ENCODE results near the gene MTMR12.

Gene MTMR12, protein sequence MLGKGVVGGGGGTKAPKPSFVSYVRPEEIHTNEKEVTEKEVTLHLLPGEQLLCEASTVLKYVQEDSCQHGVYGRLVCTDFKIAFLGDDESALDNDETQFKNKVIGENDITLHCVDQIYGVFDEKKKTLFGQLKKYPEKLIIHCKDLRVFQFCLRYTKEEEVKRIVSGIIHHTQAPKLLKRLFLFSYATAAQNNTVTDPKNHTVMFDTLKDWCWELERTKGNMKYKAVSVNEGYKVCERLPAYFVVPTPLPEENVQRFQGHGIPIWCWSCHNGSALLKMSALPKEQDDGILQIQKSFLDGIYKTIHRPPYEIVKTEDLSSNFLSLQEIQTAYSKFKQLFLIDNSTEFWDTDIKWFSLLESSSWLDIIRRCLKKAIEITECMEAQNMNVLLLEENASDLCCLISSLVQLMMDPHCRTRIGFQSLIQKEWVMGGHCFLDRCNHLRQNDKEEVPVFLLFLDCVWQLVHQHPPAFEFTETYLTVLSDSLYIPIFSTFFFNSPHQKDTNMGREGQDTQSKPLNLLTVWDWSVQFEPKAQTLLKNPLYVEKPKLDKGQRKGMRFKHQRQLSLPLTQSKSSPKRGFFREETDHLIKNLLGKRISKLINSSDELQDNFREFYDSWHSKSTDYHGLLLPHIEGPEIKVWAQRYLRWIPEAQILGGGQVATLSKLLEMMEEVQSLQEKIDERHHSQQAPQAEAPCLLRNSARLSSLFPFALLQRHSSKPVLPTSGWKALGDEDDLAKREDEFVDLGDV

DNA sequence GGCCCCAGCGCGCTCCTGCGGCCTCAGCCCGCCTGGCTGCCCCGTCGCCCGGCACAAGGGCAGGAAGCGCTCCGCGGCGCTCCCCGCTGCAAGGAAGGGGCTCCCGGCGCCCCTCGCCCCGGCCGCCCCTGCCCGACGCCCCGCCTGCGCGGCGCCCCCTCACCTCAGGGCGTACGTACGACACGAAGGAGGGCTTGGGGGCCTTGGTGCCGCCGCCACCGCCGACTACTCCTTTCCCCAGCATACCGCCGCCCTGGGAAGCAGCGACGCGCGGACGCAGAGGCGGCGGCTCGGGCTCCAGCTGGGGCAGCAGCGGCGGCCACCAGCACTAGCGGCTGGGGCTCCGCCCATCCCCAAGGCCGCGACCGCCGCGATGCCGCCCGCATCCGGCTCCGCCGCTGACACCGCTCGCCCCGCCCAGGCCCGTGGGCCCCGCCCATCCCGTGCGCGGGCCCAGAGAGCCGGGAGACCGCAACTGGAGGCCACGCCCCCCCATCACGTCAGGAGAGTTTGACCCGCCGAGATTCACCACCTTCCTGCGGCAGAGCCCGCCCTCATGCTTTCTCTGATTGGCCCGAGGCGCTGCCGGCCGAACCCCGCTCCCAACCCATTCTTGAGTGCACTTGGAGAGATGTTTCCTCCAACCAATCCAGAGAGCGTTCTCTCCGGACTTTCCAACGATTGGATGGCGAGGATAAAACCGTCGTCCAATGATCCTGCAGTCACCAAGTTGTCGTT is at the start of gene MTMR12:
TSS of gene MTMR12 (minus strand) at position 345 of the 738 bp plus-strand sequence. CDS start at position 244, 101 bp downstream.
- DNase-seq (ENCODE audit: low spot score), result peak; percentile 98

DNA sequence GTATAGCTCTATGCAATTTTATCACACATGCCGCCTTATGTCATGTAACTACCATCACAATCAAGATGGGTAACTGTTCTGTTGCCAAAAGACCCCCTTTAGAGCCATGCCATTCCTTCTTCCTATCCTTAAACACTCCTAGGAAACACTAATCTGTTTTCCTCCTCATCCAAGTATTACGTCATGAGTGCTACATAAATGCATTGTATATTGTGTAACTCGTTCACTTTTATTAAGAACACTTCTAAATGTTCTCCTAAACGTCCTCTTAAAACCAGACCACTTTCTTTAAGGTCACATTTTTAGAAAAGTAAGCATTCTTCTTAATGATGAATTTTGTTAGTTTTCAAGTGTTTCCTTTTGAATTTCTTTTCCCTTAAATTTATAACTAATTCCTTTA is 49.8 kb upstream of the MTMR12 start:
- DNase-seq (ENCODE audit: low spot score), result no peak

DNA sequence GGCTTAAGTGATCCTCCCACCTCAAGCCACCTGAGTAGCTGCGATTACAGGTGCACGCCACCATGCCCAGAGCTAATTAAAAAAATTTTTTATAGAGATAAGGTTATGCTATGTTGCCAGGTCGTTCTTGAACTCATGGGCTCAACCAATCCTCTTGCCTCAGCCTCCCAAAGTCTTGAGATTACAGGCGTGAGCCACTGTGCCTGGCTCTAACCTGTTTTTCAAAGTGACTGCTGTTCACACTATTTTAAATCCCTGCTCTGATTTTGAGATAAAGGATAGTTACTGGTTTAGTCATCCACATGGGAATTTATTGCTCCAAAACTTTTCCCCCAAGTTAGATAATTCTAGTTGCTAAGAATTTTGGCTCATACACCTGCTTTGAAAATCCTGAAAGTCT is 48.2 kb upstream of the MTMR12 start:
- DNase-seq (ENCODE audit: low spot score), result no peak

DNA sequence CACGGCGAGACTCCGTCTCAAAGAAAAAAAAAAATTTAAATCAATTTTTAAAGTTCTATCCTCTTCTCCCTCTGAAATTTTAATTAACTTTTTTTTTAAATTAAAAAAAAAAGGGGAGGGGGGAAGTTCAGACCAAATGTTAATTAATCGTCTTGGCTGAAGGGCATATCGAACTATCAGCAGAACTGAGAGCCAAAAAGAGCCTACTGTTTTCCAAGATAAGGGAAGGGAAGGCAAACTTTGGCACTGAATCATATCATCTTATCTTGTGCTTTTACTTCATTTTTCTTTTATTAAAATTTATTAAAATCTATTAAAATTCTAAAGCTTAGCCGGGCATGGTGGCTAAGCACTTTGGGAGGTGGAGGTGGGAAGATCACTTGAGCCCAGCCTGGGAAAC is 45.9 kb upstream of the MTMR12 start:
- no peak for DNase-seq (ENCODE audit: low spot score)

DNA sequence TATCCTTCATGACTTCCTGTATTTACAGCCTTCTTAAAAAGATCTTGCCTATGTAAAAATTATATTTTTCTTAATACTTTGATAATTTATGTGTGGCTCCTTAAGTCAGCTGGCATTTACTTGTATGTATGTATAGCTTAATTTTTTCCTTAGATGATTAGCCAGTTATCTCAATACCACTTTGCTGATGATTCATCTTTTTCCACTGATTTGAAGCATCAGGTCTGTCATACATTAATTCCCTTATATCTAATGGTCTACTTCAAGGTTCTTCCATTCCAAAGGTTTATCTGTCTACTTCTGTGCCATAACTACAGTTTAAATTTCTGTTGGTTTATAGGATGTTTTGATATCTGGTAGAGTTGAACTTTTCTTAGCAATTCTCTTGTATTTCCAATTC is 44.9 kb upstream of the MTMR12 start:
- DNase-seq (ENCODE audit: low spot score), result no peak

DNA sequence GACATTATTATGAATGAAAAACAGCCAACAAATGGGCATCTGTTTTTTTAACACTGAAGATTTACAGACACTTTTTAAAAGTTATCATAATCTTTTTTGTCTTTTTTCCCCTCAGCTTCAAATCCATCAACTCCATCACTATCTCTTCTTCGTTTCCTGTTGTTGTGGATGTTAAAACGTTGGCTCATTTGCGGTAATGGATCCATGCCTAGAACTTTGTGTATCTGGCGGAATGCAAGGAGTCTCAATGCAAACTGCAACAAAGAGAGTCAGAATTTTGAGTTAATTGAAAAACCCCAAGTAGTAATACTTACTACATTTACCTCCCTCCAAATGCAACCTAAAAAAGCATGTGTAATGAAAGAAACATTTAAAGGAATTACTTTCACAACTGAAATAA is 42.9 kb upstream of the MTMR12 start:
- no peak for DNase-seq (ENCODE audit: low spot score)

DNA sequence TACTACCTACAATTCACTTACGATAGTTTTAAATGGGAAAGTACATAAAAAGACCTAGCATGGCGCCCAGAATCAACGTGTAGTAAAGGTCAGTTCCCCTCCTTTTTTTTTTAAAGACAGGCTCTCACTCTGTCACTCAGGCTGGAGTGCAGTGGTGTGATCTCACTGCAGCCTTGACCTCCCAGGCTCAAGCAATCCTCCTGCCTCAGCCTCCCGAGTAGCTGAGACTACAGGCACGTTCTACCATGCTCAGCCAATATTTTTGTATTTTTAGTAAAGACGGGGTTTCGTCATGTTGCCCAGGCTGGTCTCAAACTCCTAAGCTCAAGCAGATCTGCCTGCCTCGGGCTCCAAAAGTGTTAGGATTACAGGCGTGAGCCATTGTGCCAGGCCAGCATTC is 40.7 kb upstream of the MTMR12 start:
- DNase-seq (ENCODE audit: low spot score), result no peak

DNA sequence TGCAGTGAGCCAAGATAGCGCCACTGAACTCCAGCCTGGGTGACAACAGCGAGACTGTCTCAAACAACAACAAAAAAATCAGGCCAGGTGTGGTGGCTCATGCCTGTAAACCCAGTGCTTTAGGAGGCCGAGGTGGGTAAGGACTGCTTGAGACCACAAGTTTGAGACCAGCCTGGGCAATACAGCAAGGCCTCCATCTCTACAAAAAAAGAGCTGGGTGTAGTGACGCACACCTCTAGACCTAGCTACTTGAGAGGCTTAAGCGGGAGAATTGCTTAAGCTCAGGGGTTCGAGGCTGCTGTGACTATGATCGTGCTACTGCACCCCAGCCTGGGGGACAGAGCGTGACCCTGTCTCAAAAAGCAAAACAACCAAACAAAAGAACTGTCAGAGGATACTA is 39.9 kb upstream of the MTMR12 start:
- DNase-seq (ENCODE audit: low spot score), result no peak

DNA sequence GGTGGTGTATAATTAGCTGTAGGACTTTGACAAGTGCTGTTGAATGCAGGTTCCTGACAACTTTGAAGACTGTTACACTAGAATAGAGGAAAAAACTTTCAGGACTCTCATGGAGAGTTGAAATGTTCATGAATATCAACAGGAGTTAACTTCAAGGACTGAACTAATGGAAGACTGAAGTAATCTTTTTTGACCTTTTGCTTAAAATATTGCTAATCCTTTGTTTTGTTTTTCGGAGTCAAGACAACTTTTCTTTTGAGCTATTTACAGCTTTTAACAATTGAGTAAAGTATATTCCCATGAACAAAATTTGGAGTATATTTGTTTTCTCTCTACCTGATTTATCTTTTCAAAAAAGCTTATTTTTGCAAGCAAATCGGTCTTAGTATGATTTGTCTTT is 34.1 kb upstream of the MTMR12 start:
- DNase-seq (ENCODE audit: low spot score), result no peak

DNA sequence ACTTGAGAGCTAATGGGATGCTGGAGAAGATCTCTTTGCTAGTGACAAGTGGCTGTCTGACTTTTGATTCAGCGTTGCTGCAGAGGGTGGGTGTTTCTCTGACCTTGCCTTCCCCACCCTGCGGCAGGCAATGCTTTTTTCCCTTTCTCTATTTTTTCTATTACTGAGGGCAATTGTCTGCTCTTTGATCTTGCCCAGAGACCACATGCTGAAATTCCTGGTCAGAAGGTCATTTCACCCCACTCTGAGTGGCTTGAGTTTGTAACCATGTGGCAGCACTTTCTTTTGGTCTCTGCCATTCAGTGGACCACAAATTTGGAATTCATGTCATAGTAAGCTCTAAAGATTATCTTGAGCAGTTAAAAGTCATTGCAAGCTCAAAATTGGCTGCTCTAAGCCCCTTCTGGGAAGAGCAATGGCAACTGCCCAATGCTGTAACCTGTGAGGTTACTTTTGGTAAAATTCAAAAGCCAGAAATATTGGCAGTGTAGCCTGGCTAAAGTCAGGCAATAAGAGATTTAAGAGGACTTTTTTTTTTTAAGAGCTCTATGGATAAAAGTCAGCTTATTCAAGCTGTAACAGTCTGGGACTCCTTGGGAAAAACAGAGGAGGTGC is 30.4 kb upstream of the MTMR12 start:
- no peak for DNase-seq (ENCODE audit: low spot score)

DNA sequence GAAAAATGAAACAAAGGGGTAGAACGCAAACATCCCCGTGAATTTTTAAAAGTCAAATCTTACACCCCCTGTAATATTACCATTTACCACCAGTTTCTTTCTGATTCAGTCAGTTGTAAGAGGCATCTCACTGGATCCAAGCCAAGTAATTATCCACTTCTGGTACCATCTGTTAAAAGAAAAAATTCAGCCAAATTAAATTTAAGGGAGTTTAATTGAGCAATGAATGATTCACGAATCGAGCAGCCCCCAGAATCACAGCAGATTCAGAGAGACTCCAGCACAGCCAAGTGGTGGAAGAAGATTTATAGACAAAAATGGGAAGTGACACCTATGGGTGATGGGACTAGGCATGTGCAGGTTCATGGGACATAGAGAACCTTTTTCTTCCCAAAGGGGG is 29.9 kb upstream of the MTMR12 start:
- DNase-seq (ENCODE audit: low spot score), result no peak

DNA sequence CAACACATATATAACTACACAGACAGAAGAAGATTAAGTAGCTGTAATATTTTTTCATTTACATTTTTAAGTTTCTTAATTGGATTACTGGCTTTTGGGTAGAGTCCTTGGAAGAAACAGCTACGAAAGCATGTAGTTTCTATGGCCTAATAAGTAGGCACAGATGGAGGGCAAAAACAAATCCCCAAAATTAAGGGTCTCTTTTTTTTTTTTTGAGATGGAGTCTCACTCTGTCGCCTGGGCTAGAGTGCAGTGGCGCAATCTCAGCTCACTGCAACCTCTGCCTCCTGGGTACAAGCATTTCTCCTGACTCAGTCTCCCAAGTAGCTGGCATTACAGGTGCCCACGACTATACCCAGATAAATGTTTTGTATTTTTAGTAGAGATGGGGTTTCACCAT is 27.1 kb upstream of the MTMR12 start:
- DNase-seq (ENCODE audit: low spot score), result no peak

DNA sequence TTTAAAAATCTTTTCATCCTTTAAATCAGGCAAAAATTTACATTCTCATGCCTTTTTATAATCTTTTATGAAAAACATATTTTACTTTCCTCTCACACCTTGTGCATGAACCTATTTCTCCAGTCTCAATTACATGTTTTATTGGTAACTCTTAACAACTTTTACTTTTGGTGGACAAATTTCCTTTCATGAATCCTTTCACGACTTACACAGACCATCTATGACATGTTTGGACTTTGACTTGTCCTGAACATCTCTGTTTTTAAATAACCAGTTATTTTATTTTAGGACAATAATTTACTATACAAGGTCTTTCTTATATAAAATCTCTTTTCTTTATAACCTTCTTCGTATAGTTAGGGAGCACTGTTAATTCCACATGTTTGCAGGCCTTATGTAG is 26.5 kb upstream of the MTMR12 start:
- no peak for DNase-seq (ENCODE audit: low spot score)

DNA sequence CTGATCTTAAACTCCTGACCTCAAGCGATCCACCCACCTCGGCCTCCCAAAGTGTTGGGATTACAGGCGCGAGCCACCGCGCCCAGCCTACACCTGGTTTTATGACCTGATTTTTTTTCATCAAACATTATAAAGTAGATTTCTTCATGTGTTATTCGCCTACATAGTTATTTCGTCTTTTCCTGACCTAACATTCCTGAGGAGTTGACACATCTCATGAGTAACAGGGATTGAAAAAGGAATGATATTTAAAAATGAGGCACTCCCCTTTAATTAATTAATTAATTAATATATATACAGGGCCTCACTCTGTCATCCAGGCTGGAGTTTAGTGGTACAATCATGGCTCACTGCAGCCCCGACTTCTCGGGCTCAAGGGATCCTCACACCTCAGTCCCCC is 20.2 kb upstream of the MTMR12 start:
- DNase-seq (ENCODE audit: low spot score), result no peak

DNA sequence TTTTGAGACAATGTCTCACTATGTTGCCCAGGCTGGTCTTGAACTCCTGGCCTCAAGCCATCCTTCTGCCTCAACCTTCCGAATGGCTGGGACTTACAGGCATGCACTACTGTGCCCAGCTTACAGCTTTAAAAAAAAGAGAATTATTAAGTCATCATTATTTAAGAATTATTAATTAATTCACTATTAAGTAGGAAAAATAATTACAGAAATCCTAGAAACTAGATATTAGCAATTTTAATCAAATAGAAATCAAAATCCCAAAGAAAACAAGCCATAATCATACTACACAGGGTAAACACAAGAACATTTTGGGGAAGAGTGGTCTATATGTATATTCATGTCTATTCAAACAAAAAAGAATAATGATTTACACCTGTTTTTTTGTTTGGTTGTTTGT is 19.6 kb upstream of the MTMR12 start:
- DNase-seq (ENCODE audit: low spot score), result no peak

DNA sequence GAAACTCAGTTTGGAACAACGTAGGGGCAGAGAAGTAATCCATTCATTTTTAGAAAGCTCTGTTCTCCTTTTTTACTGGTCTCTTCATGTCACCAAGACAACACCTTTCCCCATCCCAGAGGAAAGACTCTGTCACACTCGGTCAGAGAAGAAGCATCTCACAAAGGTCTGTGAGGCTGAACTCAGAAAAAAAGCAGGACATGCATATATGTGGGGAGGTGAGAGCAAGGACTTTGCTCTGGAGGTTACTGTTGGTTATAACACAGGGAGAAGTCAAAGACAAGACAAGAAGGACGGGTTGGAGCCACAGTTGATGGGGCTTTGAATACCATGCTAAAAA is 19.2 kb upstream of the MTMR12 start:
- DNase-seq (ENCODE audit: low spot score), result no peak

DNA sequence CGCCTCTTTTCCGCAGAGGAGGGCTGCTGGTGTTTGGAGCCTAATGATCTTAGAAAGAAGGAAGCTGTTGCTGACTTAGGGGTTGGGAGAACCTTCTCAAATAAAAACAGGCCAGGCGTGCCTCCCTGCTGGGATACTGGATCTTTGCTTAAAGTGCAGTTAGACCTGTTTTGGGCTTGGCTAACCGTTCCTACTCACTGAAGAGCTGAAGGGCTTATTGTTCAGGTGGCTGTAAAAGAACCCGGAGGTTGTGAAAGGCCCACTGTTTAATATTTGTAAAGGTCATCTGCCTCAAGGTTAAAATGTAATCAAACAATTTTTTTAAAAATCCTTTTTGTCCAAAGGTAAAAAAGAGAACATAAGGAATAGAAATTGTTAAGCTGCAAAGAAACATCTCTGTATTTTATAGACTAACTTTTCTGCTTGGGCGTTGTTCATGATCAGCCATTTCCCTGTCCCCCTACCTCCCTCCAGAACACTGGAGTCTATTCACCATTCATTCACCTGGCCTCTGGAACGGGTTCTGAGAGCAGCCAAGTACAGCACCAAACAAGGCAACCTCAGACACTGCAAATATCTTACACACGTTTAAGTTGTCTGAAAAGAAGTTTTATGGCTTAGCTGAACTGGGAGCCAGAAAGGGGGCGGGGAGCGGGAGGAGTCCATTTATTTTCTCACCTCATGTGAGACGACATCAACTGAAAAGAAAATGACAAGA is 18.6 kb upstream of the MTMR12 start:
- no peak for DNase-seq (ENCODE audit: low spot score)

DNA sequence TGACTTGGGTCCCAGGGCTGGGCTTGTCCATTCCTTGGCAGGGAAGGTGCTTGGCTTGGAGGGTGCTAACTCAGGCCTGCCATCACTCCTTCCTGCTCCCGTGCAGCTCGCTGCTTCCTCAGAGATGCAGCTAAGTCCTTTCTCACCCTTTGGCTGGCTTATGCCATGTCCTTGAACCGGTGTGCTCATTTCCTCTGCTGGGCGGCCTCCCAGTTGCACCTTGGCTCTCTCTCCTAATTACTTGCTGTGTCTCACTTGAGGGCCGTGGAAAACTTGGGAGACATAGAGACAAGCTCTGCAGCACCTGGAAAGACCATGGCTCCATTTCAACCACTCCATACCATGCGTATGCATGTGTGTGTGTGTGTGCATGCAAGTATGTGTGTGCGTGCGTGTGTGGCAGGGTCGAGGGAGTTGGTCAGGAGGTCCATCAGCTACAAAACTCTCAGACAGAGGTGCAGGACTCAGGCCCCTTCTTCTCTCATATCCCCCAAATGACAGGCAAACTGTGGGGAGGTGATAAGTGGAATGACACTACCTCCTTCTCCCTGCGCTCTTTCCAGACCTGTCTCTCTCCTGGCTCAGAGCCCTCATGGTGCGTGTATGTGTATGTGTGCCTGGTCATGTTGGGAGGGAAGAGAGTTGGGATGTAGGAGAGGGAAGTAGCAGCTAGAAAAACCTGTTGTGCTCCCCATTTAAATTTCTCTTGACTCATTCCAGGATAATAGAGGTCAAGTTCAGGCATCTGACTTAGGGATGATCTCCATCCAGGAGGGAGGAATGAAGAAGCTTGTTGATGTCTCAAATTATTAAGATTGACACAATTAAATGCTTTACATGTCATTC is 17.6 kb upstream of the MTMR12 start:
- no peak for DNase-seq (ENCODE audit: low spot score)

DNA sequence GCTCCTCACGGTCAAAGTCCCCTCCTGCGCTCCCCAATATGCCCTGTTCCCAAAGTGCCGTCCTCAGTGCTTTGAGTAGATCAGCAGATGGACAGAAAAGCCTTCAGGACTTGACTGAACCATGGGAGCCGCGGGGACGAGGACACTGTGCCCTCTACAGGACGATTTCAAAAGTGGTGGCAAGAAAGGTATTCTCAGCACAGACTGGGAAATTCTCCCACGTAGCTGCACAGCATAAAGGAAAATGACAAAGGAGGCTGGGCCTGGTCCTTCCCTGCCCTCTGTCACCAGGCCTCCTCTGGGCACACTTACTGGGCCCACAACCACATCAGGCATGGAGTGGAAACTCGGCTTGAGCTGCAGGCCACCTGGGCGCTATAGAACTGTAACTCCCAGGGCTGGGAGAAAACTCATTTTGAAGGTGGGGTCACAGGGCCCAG is 16.7 kb upstream of the MTMR12 start:
- DNase-seq (ENCODE audit: low spot score), result peak; percentile 51

DNA sequence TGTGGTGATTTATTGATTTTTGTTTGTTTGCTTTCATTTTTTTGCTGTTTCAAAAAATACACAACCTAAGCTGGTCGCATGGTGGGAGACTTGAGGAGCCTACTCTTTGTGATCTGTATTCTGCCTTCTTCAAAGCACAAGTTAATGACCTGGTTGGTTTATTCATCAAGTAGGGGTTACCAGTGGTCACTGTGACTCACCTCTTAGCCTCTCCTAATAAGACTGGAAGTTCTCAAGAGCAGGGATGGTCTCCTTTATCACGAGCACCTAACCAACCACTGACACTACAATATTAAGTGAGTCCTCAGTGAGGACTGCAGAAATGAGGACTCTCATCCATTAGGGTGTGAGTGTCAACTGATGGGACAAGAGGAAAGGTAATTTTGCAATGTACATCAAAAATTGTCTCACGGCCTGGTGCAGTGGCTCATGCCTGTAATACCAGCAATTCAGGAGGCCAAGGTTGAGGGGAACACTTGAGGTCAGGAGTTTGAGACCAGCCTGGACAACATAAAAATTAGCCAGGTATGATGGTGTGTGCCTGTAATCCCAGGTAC is 13.6 kb upstream of the MTMR12 start:
- DNase-seq (ENCODE audit: low spot score), result peak; percentile 24

DNA sequence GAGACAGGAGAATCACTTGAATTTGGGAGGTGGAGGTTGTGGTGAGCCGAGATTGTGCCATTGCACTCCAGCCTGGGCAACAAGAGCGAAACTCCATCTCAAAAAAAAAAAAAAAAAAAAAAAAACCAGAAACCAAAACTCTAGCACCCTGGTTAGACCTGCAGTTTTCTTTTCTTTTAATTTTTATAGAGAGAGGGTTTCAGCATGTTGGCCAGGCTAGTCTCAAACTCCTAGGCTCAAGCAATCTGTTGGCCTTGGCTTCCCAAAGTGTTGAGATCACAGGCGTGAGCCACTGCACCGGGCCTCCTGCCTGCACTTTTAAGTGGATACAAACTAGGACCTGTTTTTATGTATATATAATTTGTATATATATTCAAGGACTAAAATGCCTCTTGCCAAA is 12.9 kb upstream of the MTMR12 start:
- DNase-seq (ENCODE audit: low spot score), result no peak

All from SW480 (cell line).